ENCODE data around the gene C9. TPM values are rescaled to one million over a fixed set of nuclear protein-coding genes. Genes with fewer than 3 reads are reported as not detected.
"Not testable (repeated sequence)": the region's sequence is repeated elsewhere in the genome, so short reads cannot be mapped to it uniquely, and the experiment has no call there.

The C9 gene
- total RNA-seq, 1 donor from 2014 or later: not detected

DNA sequence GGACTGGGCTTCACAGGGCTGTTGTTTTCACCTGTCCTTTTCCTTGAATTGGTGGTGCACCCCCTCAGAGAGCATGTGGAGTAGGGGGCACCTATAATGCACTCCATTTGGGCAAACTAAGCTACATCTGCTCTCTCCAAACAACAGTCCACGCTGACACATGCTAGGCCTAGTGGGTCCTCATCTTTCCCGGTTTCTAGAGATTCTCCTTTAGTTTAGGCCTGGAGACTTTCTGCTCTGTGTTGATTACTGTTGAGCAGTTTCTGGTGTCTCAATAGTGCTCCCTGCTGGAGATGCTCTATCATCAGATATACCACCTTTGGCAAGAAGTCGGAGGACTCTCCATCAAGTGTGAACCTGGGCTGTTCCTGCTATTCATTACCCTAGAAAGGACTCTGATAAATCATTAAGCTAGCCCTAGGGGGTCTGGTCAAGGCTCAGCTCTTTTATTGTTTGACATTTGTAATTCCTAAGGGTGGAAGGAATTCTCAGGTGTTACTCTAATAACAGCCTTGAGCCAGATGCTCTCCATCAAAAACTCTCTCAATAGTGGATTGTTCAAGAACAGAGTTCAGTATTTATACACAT lies 81.0 kb downstream of the C9 start:
- intact Hi-C loops (cut with micrococcal nuclease): loop anchor here (5.0 kb wide), 1 partner anchor 66 kb away; the partner anchor contains the start of gene FYB1
- Histone ChIP-seq H3K27ac (replicated peaks) (no peak overlapping the region), H3K27me3 (ENCODE audit: low read depth) (peaks cover 8% of the 10 kb centered on the region), H3K4me1 (no peaks in the 10 kb centered on the region), H3K9me3 (replicated peaks) (no peaks in the 10 kb centered on the region), H3K4me3 (no peak overlapping the region), H3K36me3 (no peaks in the 10 kb centered on the region)
- TF ChIP-seq, protein P1, sequence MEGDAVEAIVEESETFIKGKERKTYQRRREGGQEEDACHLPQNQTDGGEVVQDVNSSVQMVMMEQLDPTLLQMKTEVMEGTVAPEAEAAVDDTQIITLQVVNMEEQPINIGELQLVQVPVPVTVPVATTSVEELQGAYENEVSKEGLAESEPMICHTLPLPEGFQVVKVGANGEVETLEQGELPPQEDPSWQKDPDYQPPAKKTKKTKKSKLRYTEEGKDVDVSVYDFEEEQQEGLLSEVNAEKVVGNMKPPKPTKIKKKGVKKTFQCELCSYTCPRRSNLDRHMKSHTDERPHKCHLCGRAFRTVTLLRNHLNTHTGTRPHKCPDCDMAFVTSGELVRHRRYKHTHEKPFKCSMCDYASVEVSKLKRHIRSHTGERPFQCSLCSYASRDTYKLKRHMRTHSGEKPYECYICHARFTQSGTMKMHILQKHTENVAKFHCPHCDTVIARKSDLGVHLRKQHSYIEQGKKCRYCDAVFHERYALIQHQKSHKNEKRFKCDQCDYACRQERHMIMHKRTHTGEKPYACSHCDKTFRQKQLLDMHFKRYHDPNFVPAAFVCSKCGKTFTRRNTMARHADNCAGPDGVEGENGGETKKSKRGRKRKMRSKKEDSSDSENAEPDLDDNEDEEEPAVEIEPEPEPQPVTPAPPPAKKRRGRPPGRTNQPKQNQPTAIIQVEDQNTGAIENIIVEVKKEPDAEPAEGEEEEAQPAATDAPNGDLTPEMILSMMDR (IDR thresholded peaks at IDR 0.05; ENCODE audit: borderline replicate concordance): peak; percentile 70
- no peak for DNase-seq

DNA sequence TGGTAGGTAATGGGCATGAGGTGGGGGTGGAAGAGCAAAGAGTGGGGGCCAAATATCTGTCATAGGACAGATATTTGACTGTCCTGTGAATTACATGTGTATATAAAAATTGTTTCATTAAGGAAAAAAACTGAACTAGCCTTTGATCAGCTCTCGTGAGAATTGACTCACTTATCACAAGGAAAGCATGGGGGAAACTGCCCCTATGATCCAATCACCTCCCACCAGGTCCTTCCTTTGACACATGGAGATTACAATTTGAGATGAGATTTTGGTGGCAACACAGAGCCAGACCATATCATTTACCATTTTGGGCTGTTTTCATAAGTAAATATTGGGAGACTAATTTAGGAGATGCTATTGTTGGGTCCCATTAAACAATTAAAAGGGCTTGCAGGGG lies 81.7 kb downstream of the C9 start:
- Histone ChIP-seq H3K36me3 (no peaks in the 10 kb centered on the region), H3K27me3 (ENCODE audit: low read depth) (peaks cover 8% of the 10 kb centered on the region), H3K9me3 (replicated peaks) (no peaks in the 10 kb centered on the region), H3K27ac (replicated peaks) (no peak overlapping the region), H3K4me1 (no peaks in the 10 kb centered on the region), H3K4me3 (no peak overlapping the region)
- TF ChIP-seq, protein P1 (IDR thresholded peaks at IDR 0.05; ENCODE audit: borderline replicate concordance): no peak
- intact Hi-C loops (cut with micrococcal nuclease): loop anchor here (5.0 kb wide), 1 partner anchor 65 kb away; the partner anchor contains the start of gene FYB1
- no peak for DNase-seq

DNA sequence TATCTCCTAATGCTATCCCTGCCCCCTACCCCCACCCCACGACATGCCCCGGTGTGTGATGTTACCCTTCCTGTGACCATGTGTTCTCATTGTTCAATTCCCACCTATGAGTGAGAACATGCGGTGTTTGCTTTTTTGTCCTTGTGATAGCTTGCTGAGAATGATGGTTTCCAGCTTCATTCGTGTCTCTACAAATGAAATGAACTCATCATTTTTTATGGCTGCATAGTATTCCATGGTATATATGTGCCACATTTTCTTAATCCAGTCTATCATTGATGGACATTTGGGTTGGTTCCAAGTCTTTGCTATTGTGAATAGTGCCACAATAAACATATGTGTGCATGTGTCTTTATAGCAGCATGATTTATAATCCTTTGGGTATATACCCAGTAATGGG lies 88.4 kb downstream of the C9 start:
- H3K4me1 ChIP-seq; DNase-seq; intact Hi-C loops (cut with micrococcal nuclease); H3K36me3 ChIP-seq; H3K9me3 ChIP-seq (replicated peaks); H3K27ac ChIP-seq (replicated peaks); H3K27me3 ChIP-seq (ENCODE audit: low read depth); H3K4me3 ChIP-seq: not testable (repeated sequence)

DNA sequence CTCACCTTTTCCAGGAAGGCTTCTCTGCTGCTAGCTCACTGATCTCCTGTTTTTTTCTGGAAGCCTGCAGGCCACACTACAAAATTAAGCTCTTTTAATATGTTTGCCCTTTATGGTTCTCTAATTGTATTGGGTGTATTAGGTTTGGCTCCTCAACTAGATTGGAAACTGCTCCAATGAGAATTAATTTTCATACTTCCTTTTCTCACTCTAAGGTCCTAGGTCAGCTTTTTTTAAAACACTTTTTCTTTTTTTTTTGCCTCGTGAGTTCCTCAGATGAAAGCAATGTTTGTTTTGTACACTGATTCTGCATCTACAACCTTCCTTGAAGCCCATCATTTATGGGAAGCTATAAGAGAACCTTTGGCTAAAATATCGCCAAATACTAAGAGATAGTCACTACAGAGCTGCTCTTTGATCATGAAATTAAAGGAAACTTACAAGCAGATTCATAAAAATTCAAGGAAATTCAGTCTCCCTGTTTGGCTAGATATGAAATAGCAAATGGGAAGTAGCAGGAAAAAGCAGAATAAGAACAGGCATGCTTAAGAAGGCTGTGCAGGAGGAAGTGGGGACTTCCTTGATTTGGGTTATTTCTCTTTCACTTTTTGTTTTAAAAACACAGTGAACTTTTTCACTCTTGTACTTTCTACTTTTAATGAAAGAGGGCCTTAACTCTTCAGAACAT lies 89.8 kb downstream of the C9 start:
- H3K36me3 ChIP-seq: no peaks in the 10 kb centered on the region
- H3K4me3 ChIP-seq: peak overlapping the region; percentile 31
- H3K27me3 ChIP-seq (ENCODE audit: low read depth): no peaks in the 10 kb centered on the region
- peaks cover 8% of the 10 kb centered on the region for H3K9me3 ChIP-seq (replicated peaks)
- TF ChIP-seq, protein P1 (IDR thresholded peaks at IDR 0.05; ENCODE audit: borderline replicate concordance): no peak
- no peaks in the 10 kb centered on the region for H3K4me1 ChIP-seq
- DNase-seq: no peak
- intact Hi-C loops (cut with micrococcal nuclease): no loop called here
- peak overlapping the region; percentile 58 for H3K27ac ChIP-seq (replicated peaks)

DNA sequence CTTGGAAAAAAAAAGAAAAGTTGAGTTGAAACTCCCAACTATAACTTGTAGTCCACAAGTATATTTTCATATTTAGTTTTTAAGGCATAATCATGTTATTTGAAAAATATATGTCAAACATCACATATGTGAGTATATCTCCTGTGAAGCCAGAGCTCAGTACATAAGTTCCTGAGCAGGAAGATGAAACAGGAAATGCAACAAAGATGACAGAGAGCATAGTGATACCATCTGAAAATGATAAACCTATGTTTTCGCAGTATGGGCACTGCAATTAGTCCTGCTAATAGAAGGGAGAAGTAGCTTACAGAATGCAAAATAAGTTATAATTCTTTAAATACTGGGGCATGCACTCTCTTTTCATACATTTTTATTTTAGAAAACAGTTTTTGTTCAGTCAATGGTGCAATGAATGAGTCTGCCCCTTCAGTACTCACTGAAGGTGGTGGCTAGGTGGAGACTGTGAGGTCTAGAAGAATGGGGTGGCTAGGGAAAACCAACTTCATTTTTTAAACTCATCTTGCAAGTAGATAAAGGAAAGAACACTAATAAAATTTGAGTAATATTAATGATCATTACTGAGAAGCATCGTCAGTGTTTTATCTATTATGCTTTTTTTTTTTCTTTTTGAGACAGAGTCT lies 90.9 kb downstream of the C9 start:
- Histone ChIP-seq H3K4me3 (peak overlapping the region; percentile 21), H3K27me3 (ENCODE audit: low read depth) (no peaks in the 10 kb centered on the region), H3K27ac (replicated peaks) (peak overlapping the region; percentile 58), H3K9me3 (replicated peaks) (peaks cover 8% of the 10 kb centered on the region), H3K36me3 (no peaks in the 10 kb centered on the region), H3K4me1 (no peaks in the 10 kb centered on the region)
- DNase-seq: no peak
- intact Hi-C loops (cut with micrococcal nuclease): no loop called here
- TF ChIP-seq, protein P1 (IDR thresholded peaks at IDR 0.05; ENCODE audit: borderline replicate concordance): no peak

DNA sequence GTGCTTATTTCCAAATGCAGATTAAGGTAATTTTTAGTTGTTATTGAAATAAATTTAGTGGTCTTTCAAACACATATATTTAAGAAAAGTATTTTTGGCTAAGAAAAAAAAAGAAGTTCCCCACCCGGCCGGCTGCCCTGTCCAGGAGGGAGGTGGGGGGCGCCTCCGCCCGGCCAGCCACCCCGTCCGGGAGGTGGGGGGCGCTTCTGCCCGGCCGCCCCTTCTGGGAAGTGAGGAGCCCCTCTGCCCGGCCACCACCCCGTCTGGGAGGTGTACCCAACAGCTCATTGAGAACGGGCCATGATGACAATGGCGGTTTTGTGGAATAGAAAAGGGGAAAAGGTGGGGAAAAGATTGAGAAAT lies 91.4 kb downstream of the C9 start:
- Histone ChIP-seq H3K4me3 (peak overlapping the region; percentile 21), H3K27ac (replicated peaks) (peak overlapping the region; percentile 58)
- H3K9me3 ChIP-seq (replicated peaks); H3K4me1 ChIP-seq; H3K36me3 ChIP-seq; DNase-seq; intact Hi-C loops (cut with micrococcal nuclease); H3K27me3 ChIP-seq (ENCODE audit: low read depth): not testable (repeated sequence)
